ENCODE results near the gene CENPM.

- TF ChIP-seq CTCF (IDR thresholded peaks at IDR 0.05; ENCODE audit: insufficient read depth, low read length, poor library complexity, severe bottlenecking) (no peak), EZH2phosphoT487 (conservative IDR thresholded peaks at IDR 0.05; ENCODE audit: low read length) (no peak)
Measured at GRCh38 chr22:41902016-41902415, 44.9 kb downstream of the CENPM start.

Measured in SU-DHL-6 (cell line).